ENCODE data around the gene P3H2. TPM values are rescaled to one million over a fixed set of nuclear protein-coding genes. Genes with fewer than 3 reads are reported as not detected.

Gene P3H2
- total RNA-seq, 4 donors from 2014 or later: 0.70 to 23.1 (median 7.5) TPM

DNA sequence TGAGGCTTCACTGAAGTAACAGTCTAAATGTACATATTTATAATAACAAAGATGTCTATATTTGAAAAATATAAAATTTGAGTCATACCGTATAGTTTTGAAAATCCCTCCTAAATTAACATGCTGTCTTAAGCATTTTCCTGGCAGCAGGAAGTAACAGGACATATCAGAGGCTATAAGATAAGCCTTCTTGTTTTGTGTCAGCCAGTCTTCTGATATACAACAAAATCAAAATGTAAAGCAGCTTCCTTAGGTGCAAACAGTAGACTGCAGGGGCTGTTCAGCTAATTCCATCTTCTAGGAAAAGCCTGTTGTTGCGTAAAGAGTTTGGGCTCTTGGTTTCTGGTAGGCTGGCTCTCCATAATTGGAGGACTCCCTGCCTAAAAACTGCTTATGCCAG, 56.0 kb downstream of the P3H2 start:
- Histone ChIP-seq H3K36me3 (no peaks in the 10 kb centered on the region), H3K9me3 (no peaks in the 10 kb centered on the region), H3K4me3 (no peak overlapping the region), H3K27me3 (no peaks in the 10 kb centered on the region), H3K4me1 (peaks cover 0 to 6% (median 0%) of the 10 kb centered on the region in 4 donors), H3K27ac (no peak overlapping the region)
- TF ChIP-seq POLR2A (IDR thresholded peaks at IDR 0.05) (no peak), CTCF (IDR thresholded peaks at IDR 0.05) (no peak)
- no peak for DNase-seq

DNA sequence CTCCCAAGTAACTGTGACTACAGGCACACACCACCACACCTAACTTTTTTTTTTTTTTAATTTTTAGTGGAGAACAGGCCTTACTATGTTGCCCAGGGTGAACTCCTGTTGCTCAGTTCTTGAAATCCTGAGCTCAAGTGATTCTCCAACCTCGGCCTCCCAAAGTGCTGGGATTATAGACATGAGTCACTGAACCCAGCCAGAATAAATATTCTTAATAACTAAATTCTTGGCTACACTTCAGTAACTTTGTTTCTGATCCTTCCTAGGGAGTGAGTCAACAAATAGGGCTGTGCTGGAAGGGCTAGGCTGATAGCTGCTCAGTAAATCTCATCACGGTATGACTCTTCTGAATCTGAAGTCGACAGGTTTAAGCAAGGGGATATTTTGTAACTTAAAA, 56.6 kb downstream of the P3H2 start:
- no peaks in the 10 kb centered on the region for H3K27me3 ChIP-seq
- H3K4me3 ChIP-seq: no peak overlapping the region
- no peak overlapping the region for H3K27ac ChIP-seq
- TF ChIP-seq POLR2A (IDR thresholded peaks at IDR 0.05): no peak
- no peak for TF ChIP-seq CTCF (IDR thresholded peaks at IDR 0.05)
- no peak for DNase-seq
- no peaks in the 10 kb centered on the region for H3K36me3 ChIP-seq
- peaks cover 0 to 6% (median 0%) of the 10 kb centered on the region in 4 donors for H3K4me1 ChIP-seq
- no peaks in the 10 kb centered on the region for H3K9me3 ChIP-seq

DNA sequence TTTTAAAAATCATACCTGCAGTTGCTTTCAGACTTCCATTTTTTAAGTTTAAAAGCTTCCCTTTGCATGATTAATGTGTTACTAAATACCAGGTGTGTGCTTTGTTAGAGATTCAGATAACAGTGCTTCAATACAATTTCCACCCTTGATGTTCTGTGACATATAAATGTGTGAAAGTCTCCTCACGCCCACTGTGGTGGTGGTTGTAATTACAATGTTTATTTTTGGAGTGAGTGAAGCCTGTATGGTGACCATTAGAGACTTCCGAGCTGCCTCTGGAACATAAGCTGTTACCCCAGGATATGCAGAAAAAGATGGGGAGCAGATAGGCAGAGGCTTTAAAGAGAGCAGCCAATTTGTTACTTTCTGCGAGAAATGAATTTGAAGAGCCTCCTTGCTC, 57.2 kb downstream of the P3H2 start:
- H3K27me3 ChIP-seq: no peaks in the 10 kb centered on the region
- H3K36me3 ChIP-seq: no peaks in the 10 kb centered on the region
- TF ChIP-seq CTCF (IDR thresholded peaks at IDR 0.05) (no peak), POLR2A (IDR thresholded peaks at IDR 0.05) (no peak)
- peaks cover 0 to 6% (median 0%) of the 10 kb centered on the region in 4 donors for H3K4me1 ChIP-seq
- no peaks in the 10 kb centered on the region for H3K9me3 ChIP-seq
- no peak overlapping the region for H3K4me3 ChIP-seq
- no peak for DNase-seq
- H3K27ac ChIP-seq: no peak overlapping the region

DNA sequence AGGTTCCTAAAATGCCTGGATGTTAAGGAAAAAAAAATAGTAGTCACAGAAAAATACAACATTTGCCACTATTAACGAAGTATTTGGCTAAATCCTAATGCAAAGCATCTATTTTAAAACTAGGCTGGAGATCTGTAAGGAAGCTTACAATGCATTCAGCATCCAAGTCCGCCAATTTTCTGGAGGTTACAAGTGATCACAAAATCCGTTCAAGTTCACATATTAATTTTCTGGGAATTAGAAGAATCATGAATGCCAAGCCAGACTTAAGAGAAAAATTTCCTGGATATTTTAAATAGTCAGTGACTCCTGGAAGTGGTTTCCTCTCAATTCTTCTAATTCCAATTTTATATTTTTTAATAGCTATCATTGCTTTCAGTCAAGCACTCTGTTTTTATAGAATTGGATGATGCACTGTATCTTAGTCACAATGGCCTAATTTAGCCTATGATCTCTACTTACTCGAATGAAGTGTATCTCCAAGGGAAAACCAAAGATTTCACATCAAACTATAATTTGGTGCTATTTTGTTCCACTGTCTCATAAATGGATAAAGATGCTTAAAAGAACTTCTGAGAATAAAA, 60.4 kb downstream of the P3H2 start:
- Histone ChIP-seq H3K4me3 (no peak overlapping the region), H3K27me3 (no peaks in the 10 kb centered on the region), H3K4me1 (peaks cover 0 to 6% (median 0%) of the 10 kb centered on the region in 4 donors), H3K27ac (no peak overlapping the region), H3K36me3 (no peaks in the 10 kb centered on the region), H3K9me3 (no peaks in the 10 kb centered on the region)
- TF ChIP-seq CTCF (IDR thresholded peaks at IDR 0.05): no peak
- TF ChIP-seq POLR2A (IDR thresholded peaks at IDR 0.05): no peak
- no peak for DNase-seq

GRCh38 chr3:190059242-190059590, 61.5 kb downstream of the P3H2 start:
- DNase-seq: no peak
- no peak overlapping the region for H3K27ac ChIP-seq
- no peaks in the 10 kb centered on the region for H3K9me3 ChIP-seq
- H3K27me3 ChIP-seq: no peaks in the 10 kb centered on the region
- H3K36me3 ChIP-seq: no peaks in the 10 kb centered on the region
- H3K4me1 ChIP-seq: no peaks in the 10 kb centered on the region
- no peak for TF ChIP-seq CTCF (IDR thresholded peaks at IDR 0.05)
- TF ChIP-seq POLR2A (IDR thresholded peaks at IDR 0.05): no peak
- no peak overlapping the region for H3K4me3 ChIP-seq
